GM10266 (cell line): ENCODE results near the gene ECHS1.
"Not testable (repeated sequence)": the region's sequence is repeated elsewhere in the genome, so short reads cannot be mapped to it uniquely, and the experiment has no call there.

ENCODE experiments used
- DNase-seq: peaks from one replicate; pipeline ENCODE4 v3.0.0; 2012; ENCODE audit errors: extremely low spot score
- TF ChIP-seq, protein P1 (sequence below): IDR thresholded peaks from 2 replicates; pipeline ENCODE4 v1.5.1; 2012; ENCODE audit warnings: mild to moderate bottlenecking, low read depth; ENCODE audit not compliant: control insufficient read depth, insufficient read depth; ENCODE audit errors: missing control alignments

The ECHS1 gene

DNA sequence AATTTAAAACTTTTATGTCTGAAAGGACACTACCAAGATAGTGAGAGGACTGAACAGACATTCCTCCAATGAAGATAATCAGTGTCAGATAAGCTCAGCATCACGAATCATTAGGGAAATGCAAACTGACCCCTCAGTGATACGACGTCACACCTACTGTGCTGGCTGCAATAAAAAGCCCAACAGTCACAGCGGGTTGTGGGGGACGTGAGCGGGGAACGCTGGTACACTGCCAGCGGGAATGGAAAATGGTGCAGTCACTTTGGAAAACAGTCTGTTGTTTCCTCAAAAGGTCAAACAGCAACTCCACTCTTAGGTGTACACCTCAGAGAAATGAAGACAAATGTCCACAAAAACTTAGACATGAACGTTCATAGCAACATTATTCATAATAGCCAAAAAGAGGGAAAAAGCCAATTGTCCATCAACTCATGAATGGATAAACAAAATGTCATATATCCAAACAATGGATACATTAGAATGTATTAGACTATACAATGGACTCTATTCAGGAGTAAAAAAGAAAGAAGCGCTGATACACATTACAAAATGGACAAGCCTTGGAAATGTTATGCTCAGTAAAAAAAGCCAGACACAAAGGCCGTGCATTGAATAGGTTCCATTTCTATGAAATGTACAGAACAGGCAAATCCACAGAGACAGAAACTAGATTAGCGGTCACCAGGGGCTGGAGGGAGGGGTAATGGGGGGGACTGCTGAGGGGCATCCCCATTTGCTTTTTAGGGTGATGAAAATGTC, 2.4 kb upstream of the ECHS1 start:
- no peak for DNase-seq
- TF ChIP-seq, protein P1, sequence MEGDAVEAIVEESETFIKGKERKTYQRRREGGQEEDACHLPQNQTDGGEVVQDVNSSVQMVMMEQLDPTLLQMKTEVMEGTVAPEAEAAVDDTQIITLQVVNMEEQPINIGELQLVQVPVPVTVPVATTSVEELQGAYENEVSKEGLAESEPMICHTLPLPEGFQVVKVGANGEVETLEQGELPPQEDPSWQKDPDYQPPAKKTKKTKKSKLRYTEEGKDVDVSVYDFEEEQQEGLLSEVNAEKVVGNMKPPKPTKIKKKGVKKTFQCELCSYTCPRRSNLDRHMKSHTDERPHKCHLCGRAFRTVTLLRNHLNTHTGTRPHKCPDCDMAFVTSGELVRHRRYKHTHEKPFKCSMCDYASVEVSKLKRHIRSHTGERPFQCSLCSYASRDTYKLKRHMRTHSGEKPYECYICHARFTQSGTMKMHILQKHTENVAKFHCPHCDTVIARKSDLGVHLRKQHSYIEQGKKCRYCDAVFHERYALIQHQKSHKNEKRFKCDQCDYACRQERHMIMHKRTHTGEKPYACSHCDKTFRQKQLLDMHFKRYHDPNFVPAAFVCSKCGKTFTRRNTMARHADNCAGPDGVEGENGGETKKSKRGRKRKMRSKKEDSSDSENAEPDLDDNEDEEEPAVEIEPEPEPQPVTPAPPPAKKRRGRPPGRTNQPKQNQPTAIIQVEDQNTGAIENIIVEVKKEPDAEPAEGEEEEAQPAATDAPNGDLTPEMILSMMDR = no peak

GRCh38 chr10:133372507-133372906, 647 bp downstream of the ECHS1 start:
- TF ChIP-seq, protein P1 = no peak
- DNase-seq = no peak

DNA sequence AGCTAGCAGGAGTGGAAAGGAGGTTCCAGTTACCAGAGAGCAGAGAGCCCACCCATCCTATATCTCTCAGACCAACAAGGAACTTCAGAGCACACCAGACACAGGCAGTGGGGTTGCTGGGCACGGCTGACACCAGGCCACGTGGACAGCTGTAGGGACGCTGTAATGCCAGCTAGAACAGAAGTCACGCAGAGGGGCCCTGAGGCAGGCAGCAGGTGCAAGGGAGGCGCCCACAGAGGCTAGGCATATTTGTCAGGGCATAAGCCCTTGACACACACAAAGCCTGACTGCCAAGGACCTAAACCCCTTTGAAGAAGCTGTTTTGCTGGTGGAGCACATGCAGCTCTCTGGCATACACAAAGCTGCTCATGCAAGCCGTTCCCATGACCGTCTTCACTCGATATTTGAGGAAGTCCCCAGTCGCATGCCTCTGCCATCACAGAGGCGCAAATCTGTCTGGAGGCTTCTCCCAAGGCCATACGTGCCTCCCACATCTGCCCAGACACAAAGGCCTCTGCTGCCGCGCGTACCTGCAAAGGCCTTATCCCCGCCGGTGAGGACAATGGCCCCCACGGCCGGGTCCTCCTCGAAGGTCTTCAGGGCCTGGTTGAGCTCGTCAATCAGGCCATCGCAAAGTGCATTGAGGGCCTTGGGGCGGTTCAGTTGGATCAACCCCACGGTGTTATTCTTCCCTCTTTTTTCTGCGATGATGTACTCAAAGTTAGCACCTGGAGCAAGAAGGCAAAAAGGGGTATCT, 2.9 kb downstream of the ECHS1 start:
- TF ChIP-seq, protein P1 = no peak
- no peak for DNase-seq

GRCh38 chr10:133368153-133368552, 5.0 kb downstream of the ECHS1 start:
- DNase-seq = no peak
- TF ChIP-seq, protein P1 = no peak

DNA sequence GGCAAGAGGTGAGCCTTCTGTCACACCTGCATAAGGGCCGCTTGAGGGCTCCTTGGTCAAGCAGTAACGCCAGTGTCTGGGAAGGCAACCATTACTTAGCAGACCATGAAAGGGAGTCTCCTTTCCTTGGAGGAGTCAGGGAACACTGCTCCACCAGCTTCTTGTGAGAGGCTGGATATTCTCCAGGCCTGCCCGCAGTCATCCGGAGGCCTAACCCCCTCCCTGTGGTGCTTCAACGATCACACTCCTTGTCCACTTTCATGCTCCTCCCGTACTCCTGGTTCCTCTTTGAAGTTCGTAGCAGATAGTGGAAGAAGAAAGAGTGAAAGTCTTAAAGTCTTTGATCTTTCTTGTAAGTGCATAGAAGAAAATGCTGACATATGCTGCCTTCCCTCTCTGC, 5.7 kb downstream of the ECHS1 start:
- DNase-seq = not testable (repeated sequence)

GRCh38 chr10:133366751-133367150, 6.4 kb downstream of the ECHS1 start:
- TF ChIP-seq, protein P1 = no peak
- DNase-seq = no peak

- TF ChIP-seq, protein P1 = no peak
- no peak for DNase-seq
Observed at GRCh38 chr10:133366130-133366478, 7.0 kb downstream of the ECHS1 start.
